A673 (cell line): ENCODE results near the gene ELFN1. TPM values are rescaled to one million over a fixed set of nuclear protein-coding genes. Genes with fewer than 3 reads are reported as not detected.

Experiments
- BruUV-seq: library from RNA; stranded (reverse); fragments of 400-500 nt; replicated peaks from 2 replicates; lab custom pipeline; 2021; lab: Mats Ljungman, UMichigan
- CTCF ChIA-PET: fragments of 300-600 bp; sonication (Branson Sonifier 250); formaldehyde crosslinking; loops from one replicate; lab custom pipeline; 2022; ENCODE audit warnings: antibody characterized with exemption; lab: Charles Lee
- POLR2A ChIA-PET: fragments of 300-600 bp; sonication (Branson Sonifier 250); formaldehyde crosslinking; loops from one replicate; lab custom pipeline; 2022; ENCODE audit warnings: antibody characterized with exemption; ENCODE audit not compliant: low non-redundant PET; lab: Charles Lee
- DNase-seq: peaks from one replicate; pipeline ENCODE4 v3.0.0-alpha.2; 2015; ENCODE audit warnings: low spot score
- H3K27ac ChIP-seq: fragments of 200-600 bp; sonication (generic); 2 replicates; pipeline ENCODE4 v1.5.1; 2016; ENCODE audit warnings: mixed run types, low read depth, mild to moderate bottlenecking, mixed read lengths, antibody characterized with exemption, low read length; ENCODE audit not compliant: poor library complexity, severe bottlenecking
- H3K27me3 ChIP-seq: fragments of 200-600 bp; sonication (generic); replicated peaks from 2 replicates; pipeline ENCODE4 v1.6.1; 2017; ENCODE audit warnings: mixed run types, low read depth, mild to moderate bottlenecking, mixed read lengths, antibody characterized with exemption, low read length; ENCODE audit not compliant: insufficient read depth, poor library complexity
- H3K36me3 ChIP-seq: fragments of 200-600 bp; sonication (generic); 2 replicates; pipeline ENCODE4 v1.6.1; 2016; ENCODE audit warnings: mixed run types, mild to moderate bottlenecking, mixed read lengths, antibody characterized with exemption, low read length; ENCODE audit not compliant: insufficient read depth, poor library complexity, severe bottlenecking
- H3K4me1 ChIP-seq: fragments of 200-600 bp; sonication (generic); 2 replicates; pipeline ENCODE4 v1.6.1; 2017; ENCODE audit warnings: mixed run types, mild to moderate bottlenecking, mixed read lengths, antibody characterized with exemption, low read length; ENCODE audit not compliant: insufficient read depth, poor library complexity, severe bottlenecking
- H3K4me3 ChIP-seq: fragments of 200-600 bp; sonication (generic); 2 replicates; pipeline ENCODE4 v1.5.1; 2016; ENCODE audit warnings: low read depth, mixed run types, mild to moderate bottlenecking, mixed read lengths, low read length; ENCODE audit not compliant: poor library complexity, severe bottlenecking
- H3K9me3 ChIP-seq: fragments of 200-600 bp; sonication (generic); 2 replicates; pipeline ENCODE4 v1.6.1; 2016; ENCODE audit warnings: mixed run types, low read depth, mild to moderate bottlenecking, mixed read lengths, antibody characterized with exemption, low read length; ENCODE audit not compliant: poor library complexity, severe bottlenecking
- EZH2 ChIP-seq: fragments of 200-600 bp; sonication (generic); IDR thresholded peaks from 2 replicates; pipeline ENCODE4 v1.6.1; 2017; ENCODE audit warnings: borderline replicate concordance, low read depth, mild to moderate bottlenecking, mixed read lengths, antibody characterized with exemption, low read length; ENCODE audit not compliant: poor library complexity, severe bottlenecking
- intact Hi-C: fragments of 100-400 bp; cut with micrococcal nuclease; formaldehyde crosslinking; loops from one replicate; pipeline ENCODE4 v1.10.0; 2022; ENCODE audit not compliant: unreplicated experiment
- total RNA-seq: library from RNA; stranded (reverse); gene quantifications from 2 replicates; pipeline ENCODE4 v1.2.3, GENCODE V29; 2021
- TF ChIP-seq, protein P1 (sequence below): fragments of 300-800, 200-600 bp; sonication (generic); conservative IDR thresholded peaks from 2 replicates; pipeline ENCODE4 v1.5.1; 2017; ENCODE audit warnings: low read depth, mild to moderate bottlenecking, antibody characterized with exemption, low read length, moderate library complexity, mixed read lengths

The ELFN1 gene
- total RNA-seq, 1 experiment from 2014 or later: not detected

DNA sequence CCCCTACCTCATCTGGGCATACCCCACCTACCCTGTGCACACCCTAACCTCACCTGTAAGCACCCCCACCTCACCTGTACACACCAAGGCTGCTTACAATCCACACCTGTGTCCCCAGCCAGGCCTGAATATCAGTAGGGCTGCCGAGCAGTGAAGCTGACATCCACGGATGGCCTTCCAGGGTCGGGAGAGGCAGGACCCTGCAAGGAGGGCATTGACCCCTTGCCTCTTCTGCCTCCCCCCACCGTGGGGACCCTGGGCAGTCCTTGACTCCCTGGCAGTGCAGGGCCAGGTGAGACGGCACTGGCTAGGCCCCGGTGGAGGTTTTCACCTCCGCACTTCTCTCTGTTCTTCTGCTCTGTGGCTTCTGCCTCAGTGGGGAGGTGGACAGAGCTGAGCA is 37.6 kb upstream of the ELFN1 start:
- ChIA-PET CTCF (no interaction called here), POLR2A (no interaction called here)
- TF ChIP-seq, protein P1, sequence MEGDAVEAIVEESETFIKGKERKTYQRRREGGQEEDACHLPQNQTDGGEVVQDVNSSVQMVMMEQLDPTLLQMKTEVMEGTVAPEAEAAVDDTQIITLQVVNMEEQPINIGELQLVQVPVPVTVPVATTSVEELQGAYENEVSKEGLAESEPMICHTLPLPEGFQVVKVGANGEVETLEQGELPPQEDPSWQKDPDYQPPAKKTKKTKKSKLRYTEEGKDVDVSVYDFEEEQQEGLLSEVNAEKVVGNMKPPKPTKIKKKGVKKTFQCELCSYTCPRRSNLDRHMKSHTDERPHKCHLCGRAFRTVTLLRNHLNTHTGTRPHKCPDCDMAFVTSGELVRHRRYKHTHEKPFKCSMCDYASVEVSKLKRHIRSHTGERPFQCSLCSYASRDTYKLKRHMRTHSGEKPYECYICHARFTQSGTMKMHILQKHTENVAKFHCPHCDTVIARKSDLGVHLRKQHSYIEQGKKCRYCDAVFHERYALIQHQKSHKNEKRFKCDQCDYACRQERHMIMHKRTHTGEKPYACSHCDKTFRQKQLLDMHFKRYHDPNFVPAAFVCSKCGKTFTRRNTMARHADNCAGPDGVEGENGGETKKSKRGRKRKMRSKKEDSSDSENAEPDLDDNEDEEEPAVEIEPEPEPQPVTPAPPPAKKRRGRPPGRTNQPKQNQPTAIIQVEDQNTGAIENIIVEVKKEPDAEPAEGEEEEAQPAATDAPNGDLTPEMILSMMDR: no peak
- TF ChIP-seq EZH2: no peak
- intact Hi-C loops: no loop called here
- no peak overlapping the region for H3K27ac ChIP-seq
- no peak overlapping the region for H3K4me3 ChIP-seq
- peaks cover 11% of the 10 kb centered on the region for H3K9me3 ChIP-seq
- H3K4me1 ChIP-seq: no peaks in the 10 kb centered on the region
- DNase-seq: no peak
- H3K27me3 ChIP-seq: no peaks in the 10 kb centered on the region
- H3K36me3 ChIP-seq: no peaks in the 10 kb centered on the region
- no TSS peak for BruUV-seq

DNA sequence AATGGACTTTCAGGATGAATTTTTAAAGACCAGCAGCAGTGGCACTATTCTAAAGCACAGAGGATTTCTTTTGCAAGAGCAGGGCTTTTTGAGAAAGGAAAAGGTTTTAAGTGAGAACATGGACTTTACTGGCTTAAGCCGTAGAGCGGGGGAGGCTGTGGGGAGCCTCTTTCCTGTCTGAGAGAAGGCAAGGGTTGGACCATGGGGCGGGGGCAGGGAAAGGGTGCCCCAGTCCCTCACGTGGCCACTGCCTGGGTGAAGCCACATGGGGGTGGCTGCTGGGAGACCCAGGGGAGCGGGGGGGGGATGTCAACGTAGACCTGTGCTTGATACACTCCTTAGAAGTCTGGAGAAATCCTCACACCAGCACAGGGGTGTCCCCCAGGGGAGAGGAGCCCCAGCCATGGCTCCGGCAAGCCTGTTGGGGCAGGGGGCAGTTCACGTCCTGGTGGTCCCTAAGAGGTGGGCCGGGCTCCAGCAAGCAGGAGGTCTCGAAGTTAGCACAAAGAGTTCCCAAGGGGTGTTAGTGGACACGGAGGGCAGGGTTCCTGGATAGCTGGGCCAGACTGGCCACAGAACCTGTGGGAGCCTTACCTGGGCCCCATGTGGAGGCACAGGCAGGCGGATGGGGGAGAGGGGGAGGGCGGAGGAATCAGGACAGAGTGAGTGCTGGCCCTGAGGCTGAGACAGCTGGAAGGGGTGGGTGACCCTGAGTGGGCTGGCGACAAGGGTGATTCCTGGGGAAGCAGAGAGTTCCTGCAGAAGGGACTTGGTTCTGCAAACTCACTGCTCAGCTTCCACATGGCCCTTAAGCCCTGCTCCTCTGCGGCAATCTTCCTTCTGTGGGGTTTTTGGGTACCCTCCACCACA is 36.9 kb upstream of the ELFN1 start:
- H3K9me3 ChIP-seq: peaks cover 11% of the 10 kb centered on the region
- H3K4me1 ChIP-seq: no peaks in the 10 kb centered on the region
- DNase-seq: no peak
- BruUV-seq: no TSS peak
- CTCF ChIA-PET: interaction anchor here (0.6 kb wide), 1 partner anchor 446 kb away, joined by 3 read pairs; no protein-coding TSS in a partner anchor
- no peaks in the 10 kb centered on the region for H3K36me3 ChIP-seq
- TF ChIP-seq EZH2: no peak
- TF ChIP-seq, protein P1: no peak
- H3K27me3 ChIP-seq: no peaks in the 10 kb centered on the region
- H3K4me3 ChIP-seq: no peak overlapping the region
- no peak overlapping the region for H3K27ac ChIP-seq
- intact Hi-C loops: no loop called here
- POLR2A ChIA-PET: no interaction called here

DNA sequence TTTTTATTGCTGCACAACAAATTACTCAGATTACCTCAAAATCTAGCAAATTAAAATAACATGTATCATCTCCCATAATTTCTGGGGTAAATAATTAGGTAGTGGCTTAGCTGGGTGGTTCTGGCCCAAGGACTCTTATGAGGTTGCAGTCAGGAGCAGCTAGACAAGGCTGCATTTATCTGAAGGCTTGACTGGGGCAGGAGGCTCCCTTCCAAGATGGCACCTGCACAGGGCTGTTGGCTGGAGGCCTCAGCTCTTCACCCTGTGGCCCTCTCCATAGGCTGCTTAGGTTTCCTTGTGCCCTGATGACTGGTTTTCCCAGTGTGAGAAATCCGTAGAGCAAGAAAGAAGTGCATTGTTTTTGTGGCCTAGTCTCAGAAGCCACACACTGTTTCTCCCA is 34.7 kb upstream of the ELFN1 start:
- TF ChIP-seq, protein P1: no peak
- no peak for TF ChIP-seq EZH2
- no peak overlapping the region for H3K27ac ChIP-seq
- peaks cover 8% of the 10 kb centered on the region for H3K9me3 ChIP-seq
- DNase-seq: no peak
- POLR2A ChIA-PET: no interaction called here
- no peaks in the 10 kb centered on the region for H3K27me3 ChIP-seq
- no peak overlapping the region for H3K4me3 ChIP-seq
- H3K36me3 ChIP-seq: no peaks in the 10 kb centered on the region
- intact Hi-C loops: no loop called here
- no TSS peak for BruUV-seq
- CTCF ChIA-PET: no interaction called here
- no peaks in the 10 kb centered on the region for H3K4me1 ChIP-seq
